A673 (cell line): ENCODE measurements around the gene NTN1. TPM values are rescaled to one million over a fixed set of nuclear protein-coding genes. Genes with fewer than 3 reads are reported as not detected.

Experiments
- BruUV-seq: library from RNA; stranded (reverse); fragments of 400-500 nt; replicated peaks from 2 replicates; lab custom pipeline; 2021; lab: Mats Ljungman, UMichigan
- CTCF ChIA-PET: fragments of 300-600 bp; sonication (Branson Sonifier 250); formaldehyde crosslinking; loops from one replicate; lab custom pipeline; 2022; ENCODE audit warnings: antibody characterized with exemption; lab: Charles Lee
- POLR2A ChIA-PET: fragments of 300-600 bp; sonication (Branson Sonifier 250); formaldehyde crosslinking; loops from one replicate; lab custom pipeline; 2022; ENCODE audit warnings: antibody characterized with exemption; ENCODE audit not compliant: low non-redundant PET; lab: Charles Lee
- DNase-seq: peaks from one replicate; pipeline ENCODE4 v3.0.0-alpha.2; 2015; ENCODE audit warnings: low spot score
- H3K27ac ChIP-seq: fragments of 200-600 bp; sonication (generic); 2 replicates; pipeline ENCODE4 v1.5.1; 2016; ENCODE audit warnings: mixed run types, low read depth, mild to moderate bottlenecking, mixed read lengths, antibody characterized with exemption, low read length; ENCODE audit not compliant: poor library complexity, severe bottlenecking
- H3K27me3 ChIP-seq: fragments of 200-600 bp; sonication (generic); replicated peaks from 2 replicates; pipeline ENCODE4 v1.6.1; 2017; ENCODE audit warnings: mixed run types, low read depth, mild to moderate bottlenecking, mixed read lengths, antibody characterized with exemption, low read length; ENCODE audit not compliant: insufficient read depth, poor library complexity
- H3K36me3 ChIP-seq: fragments of 200-600 bp; sonication (generic); 2 replicates; pipeline ENCODE4 v1.6.1; 2016; ENCODE audit warnings: mixed run types, mild to moderate bottlenecking, mixed read lengths, antibody characterized with exemption, low read length; ENCODE audit not compliant: insufficient read depth, poor library complexity, severe bottlenecking
- H3K4me1 ChIP-seq: fragments of 200-600 bp; sonication (generic); 2 replicates; pipeline ENCODE4 v1.6.1; 2017; ENCODE audit warnings: mixed run types, mild to moderate bottlenecking, mixed read lengths, antibody characterized with exemption, low read length; ENCODE audit not compliant: insufficient read depth, poor library complexity, severe bottlenecking
- H3K4me3 ChIP-seq: fragments of 200-600 bp; sonication (generic); 2 replicates; pipeline ENCODE4 v1.5.1; 2016; ENCODE audit warnings: low read depth, mixed run types, mild to moderate bottlenecking, mixed read lengths, low read length; ENCODE audit not compliant: poor library complexity, severe bottlenecking
- H3K9me3 ChIP-seq: fragments of 200-600 bp; sonication (generic); 2 replicates; pipeline ENCODE4 v1.6.1; 2016; ENCODE audit warnings: mixed run types, low read depth, mild to moderate bottlenecking, mixed read lengths, antibody characterized with exemption, low read length; ENCODE audit not compliant: poor library complexity, severe bottlenecking
- EZH2 ChIP-seq: fragments of 200-600 bp; sonication (generic); IDR thresholded peaks from 2 replicates; pipeline ENCODE4 v1.6.1; 2017; ENCODE audit warnings: borderline replicate concordance, low read depth, mild to moderate bottlenecking, mixed read lengths, antibody characterized with exemption, low read length; ENCODE audit not compliant: poor library complexity, severe bottlenecking
- intact Hi-C: fragments of 100-400 bp; cut with micrococcal nuclease; formaldehyde crosslinking; loops from one replicate; pipeline ENCODE4 v1.10.0; 2022; ENCODE audit not compliant: unreplicated experiment
- total RNA-seq: library from RNA; stranded (reverse); gene quantifications from 2 replicates; pipeline ENCODE4 v1.2.3, GENCODE V29; 2021
- TF ChIP-seq, protein P1 (sequence below): fragments of 300-800, 200-600 bp; sonication (generic); conservative IDR thresholded peaks from 2 replicates; pipeline ENCODE4 v1.5.1; 2017; ENCODE audit warnings: low read depth, mild to moderate bottlenecking, antibody characterized with exemption, low read length, moderate library complexity, mixed read lengths

The NTN1 gene
- total RNA-seq, 1 experiment from 2014 or later = 4.3 TPM

DNA sequence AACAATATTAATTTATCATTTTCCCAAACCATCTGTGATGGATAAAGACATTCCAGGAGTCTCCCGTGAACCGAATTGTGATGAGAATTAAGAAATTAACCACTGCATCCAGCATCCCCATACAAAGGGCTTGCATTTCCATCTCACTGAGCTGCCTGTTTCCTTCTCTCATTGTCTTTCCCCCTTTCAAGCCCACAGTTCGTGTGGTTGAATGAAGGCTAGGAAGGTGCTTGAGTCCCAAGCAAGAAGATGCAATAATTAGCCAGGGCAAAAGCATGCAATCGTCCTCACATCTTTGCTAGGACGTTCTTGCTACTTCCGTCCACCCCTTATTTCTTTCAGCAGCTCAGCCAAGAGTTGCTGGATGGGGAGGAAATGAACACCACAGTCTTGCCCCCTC lies 146.1 kb downstream of the NTN1 start:
- no peak for TF ChIP-seq EZH2
- TF ChIP-seq, protein P1, sequence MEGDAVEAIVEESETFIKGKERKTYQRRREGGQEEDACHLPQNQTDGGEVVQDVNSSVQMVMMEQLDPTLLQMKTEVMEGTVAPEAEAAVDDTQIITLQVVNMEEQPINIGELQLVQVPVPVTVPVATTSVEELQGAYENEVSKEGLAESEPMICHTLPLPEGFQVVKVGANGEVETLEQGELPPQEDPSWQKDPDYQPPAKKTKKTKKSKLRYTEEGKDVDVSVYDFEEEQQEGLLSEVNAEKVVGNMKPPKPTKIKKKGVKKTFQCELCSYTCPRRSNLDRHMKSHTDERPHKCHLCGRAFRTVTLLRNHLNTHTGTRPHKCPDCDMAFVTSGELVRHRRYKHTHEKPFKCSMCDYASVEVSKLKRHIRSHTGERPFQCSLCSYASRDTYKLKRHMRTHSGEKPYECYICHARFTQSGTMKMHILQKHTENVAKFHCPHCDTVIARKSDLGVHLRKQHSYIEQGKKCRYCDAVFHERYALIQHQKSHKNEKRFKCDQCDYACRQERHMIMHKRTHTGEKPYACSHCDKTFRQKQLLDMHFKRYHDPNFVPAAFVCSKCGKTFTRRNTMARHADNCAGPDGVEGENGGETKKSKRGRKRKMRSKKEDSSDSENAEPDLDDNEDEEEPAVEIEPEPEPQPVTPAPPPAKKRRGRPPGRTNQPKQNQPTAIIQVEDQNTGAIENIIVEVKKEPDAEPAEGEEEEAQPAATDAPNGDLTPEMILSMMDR = no peak
- no peak for DNase-seq
- ChIA-PET CTCF (no interaction called here), POLR2A (no interaction called here)
- intact Hi-C loops = no loop called here
- H3K4me1 ChIP-seq = no peaks in the 10 kb centered on the region
- BruUV-seq = no TSS peak
- H3K9me3 ChIP-seq = no peaks in the 10 kb centered on the region
- H3K27ac ChIP-seq = no peak overlapping the region
- no peaks in the 10 kb centered on the region for H3K27me3 ChIP-seq
- no peak overlapping the region for H3K4me3 ChIP-seq
- H3K36me3 ChIP-seq = no peaks in the 10 kb centered on the region

DNA sequence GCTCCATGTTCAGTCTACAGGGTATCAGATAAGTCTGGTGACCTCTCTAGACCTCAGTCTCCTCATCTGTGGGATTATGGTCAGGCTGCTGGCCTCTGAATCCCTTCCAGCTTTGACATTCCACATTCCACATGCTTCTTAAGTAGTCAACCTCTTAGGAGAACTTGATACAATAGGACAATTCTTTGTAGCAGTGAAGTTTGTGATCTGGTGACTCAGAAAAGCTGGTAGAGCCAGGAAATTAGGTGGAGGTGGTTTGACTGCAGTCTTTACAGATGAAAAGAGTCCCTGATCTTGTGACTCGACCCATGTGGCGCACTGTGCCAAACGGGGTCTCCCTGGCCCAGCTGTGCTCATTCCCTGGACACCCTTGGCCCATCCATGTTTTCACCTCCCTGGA lies 147.8 kb downstream of the NTN1 start:
- TF ChIP-seq EZH2 = no peak
- TF ChIP-seq, protein P1 = no peak
- Histone ChIP-seq H3K4me1 (no peaks in the 10 kb centered on the region), H3K4me3 (no peak overlapping the region), H3K9me3 (no peaks in the 10 kb centered on the region), H3K27me3 (no peaks in the 10 kb centered on the region), H3K36me3 (no peaks in the 10 kb centered on the region), H3K27ac (no peak overlapping the region)
- intact Hi-C loops = no loop called here
- POLR2A ChIA-PET = no interaction called here
- CTCF ChIA-PET = no interaction called here
- no peak for DNase-seq
- no TSS peak for BruUV-seq

DNA sequence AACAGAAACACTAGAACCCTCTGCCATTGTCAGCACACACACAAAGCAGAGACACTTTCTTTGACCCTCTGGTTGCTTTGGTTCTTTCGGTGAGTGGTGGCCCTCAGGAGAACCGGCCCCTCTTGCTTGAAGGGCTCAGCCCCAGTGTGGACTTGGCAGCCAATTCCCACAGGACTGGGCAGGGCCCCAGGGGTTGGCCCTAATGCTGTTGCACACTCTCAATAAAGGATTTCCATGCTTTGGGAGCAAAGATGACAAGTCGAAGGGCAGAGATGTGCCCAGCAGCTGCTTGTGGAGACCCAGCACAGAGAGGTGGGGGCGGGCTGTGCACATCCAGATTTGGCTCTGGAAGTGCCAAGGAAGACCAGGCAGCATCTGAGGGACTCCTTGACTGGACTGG lies 149.0 kb downstream of the NTN1 start:
- H3K27me3 ChIP-seq = no peaks in the 10 kb centered on the region
- DNase-seq = no peak
- no peak overlapping the region for H3K4me3 ChIP-seq
- no peaks in the 10 kb centered on the region for H3K9me3 ChIP-seq
- CTCF ChIA-PET = no interaction called here
- H3K27ac ChIP-seq = no peak overlapping the region
- POLR2A ChIA-PET = no interaction called here
- BruUV-seq = no TSS peak
- no peaks in the 10 kb centered on the region for H3K36me3 ChIP-seq
- TF ChIP-seq, protein P1 = no peak
- TF ChIP-seq EZH2 = no peak
- intact Hi-C loops = no loop called here
- no peaks in the 10 kb centered on the region for H3K4me1 ChIP-seq
